DOHH2 (cell line): Measurements from ENCODE around the gene ATF6B.
A peak's percentile ranks its signal among the peaks of the same experiment; 100 is the strongest.

Source experiments
- H3F3A ChIP-seq: fragments of 200-600 bp; sonication (generic), shearing (Covaris generic); 2 replicates; pipeline ENCODE4 v1.6.0; 2016; ENCODE audit warnings: antibody characterized with exemption, mild to moderate bottlenecking; ENCODE audit not compliant: control insufficient read depth, insufficient read depth
- H3K27ac ChIP-seq: fragments of 200-600 bp; sonication (generic); 2 replicates; pipeline ENCODE4 v1.5.1; 2014; ENCODE audit warnings: low read depth, mild to moderate bottlenecking, low read length, moderate library complexity
- H3K27me3 ChIP-seq: fragments of 200-600 bp; sonication (generic); 2 replicates; pipeline ENCODE4 v1.6.1; 2014; ENCODE audit warnings: mild to moderate bottlenecking, low read length, mixed read lengths; ENCODE audit not compliant: control insufficient read depth
- H3K36me3 ChIP-seq: fragments of 200-600 bp; sonication (generic); 2 replicates; pipeline ENCODE4 v1.6.1; 2014; ENCODE audit warnings: mild to moderate bottlenecking, low read length, moderate library complexity, mixed read lengths; ENCODE audit not compliant: control insufficient read depth
- H3K4me1 ChIP-seq: fragments of 200-600 bp; sonication (generic); 2 replicates; pipeline ENCODE4 v1.6.1; 2014; ENCODE audit warnings: mild to moderate bottlenecking, low read length, mixed read lengths; ENCODE audit not compliant: control insufficient read depth
- H3K4me2 ChIP-seq: fragments of 200-600 bp; sonication (generic); 2 replicates; pipeline ENCODE4 v1.6.0; 2014; ENCODE audit warnings: mild to moderate bottlenecking, low read length, moderate library complexity
- H3K4me3 ChIP-seq: fragments of 200-600 bp; sonication (generic); 2 replicates; pipeline ENCODE4 v1.5.1; 2014; ENCODE audit warnings: mild to moderate bottlenecking, low read length, mixed read lengths
- H3K79me2 ChIP-seq: fragments of 200-600 bp; sonication (generic); 2 replicates; pipeline ENCODE4 v1.6.1; 2014; ENCODE audit warnings: mild to moderate bottlenecking, low read length, mixed read lengths; ENCODE audit not compliant: control insufficient read depth
- H3K9me2 ChIP-seq: fragments of 200-600 bp; sonication (generic); replicated peaks from 2 replicates; pipeline ENCODE4 v1.6.1; 2014; ENCODE audit warnings: mild to moderate bottlenecking, low read length, mixed read lengths; ENCODE audit not compliant: control insufficient read depth
- H3K9me3 ChIP-seq: fragments of 200-600 bp; sonication (generic); 2 replicates; pipeline ENCODE4 v1.6.1; 2014; ENCODE audit warnings: antibody characterized with exemption, low read length, mixed read lengths; ENCODE audit not compliant: control insufficient read depth, insufficient read depth
- H4K20me1 ChIP-seq: fragments of 200-600 bp; sonication (generic); 2 replicates; pipeline ENCODE4 v1.6.0; 2014; ENCODE audit warnings: low read depth, mild to moderate bottlenecking, antibody characterized with exemption, low read length, moderate library complexity; ENCODE audit not compliant: control insufficient read depth, insufficient read depth
- EZH2phosphoT487 ChIP-seq: fragments of 200-600 bp; sonication (generic); IDR thresholded peaks from 2 replicates; pipeline ENCODE4 v1.6.1; 2017; ENCODE audit warnings: borderline replicate concordance, mild to moderate bottlenecking, antibody characterized with exemption, low read length, moderate library complexity, mixed read lengths
- TF ChIP-seq, protein P1 (sequence below): fragments of 200-600 bp; sonication (generic); IDR thresholded peaks from one replicate; pipeline ENCODE4 v1.5.1; 2014; ENCODE audit warnings: antibody characterized with exemption, mild to moderate bottlenecking, low read depth, low read length; ENCODE audit not compliant: poor library complexity, severe bottlenecking

Gene ATF6B

DNA sequence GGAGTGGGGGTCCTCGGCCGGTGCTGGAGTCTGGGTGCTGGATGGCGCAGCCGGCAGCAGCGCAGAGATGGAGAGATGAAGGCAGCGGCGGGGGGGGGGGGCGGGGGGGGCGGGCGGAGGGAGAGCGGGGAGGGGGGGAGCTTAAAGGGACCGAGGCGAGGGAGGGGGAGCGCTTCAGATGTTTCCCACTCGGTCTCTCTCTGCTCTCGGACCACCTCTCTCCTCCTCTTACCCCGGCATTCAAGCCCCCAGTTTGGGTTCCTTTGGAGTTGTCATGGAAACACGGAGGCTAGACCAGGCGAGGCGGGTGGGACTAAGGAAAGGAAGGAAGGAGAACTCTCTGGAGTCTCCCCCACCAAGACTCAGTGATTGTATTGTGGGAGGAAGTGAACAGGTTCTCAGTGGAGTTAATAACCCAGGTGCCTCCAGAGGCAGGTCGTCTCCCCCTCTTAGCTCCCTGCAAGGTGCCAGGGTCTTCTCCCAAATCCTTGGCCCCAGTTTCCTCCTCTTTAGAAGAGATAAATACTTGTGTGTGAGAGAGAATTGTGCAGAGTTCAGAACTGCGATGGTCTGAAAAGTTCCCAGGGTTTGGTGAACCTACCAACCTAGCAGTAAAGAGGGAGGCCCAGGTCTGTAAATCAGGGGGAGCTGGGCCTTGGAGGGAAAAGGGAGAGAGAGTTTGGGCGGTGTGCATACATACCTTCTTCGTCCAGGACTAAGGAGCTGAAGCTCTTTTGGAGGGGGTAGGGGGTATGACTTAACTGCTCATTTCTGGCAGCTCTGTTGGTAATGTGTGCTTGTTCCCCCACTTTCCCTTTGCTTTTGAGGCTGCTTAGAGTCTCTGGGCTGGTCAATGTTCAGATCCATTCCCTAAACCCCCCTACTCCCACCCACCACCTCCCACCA lies 24.1 kb upstream of the ATF6B start, which contains the start of gene PRRT1:
Gene PRRT1 (minus strand): TSS at position 77 of the 906 bp plus-strand sequence. CDS start 112 bp downstream, outside the sequence.
- no peak for TF ChIP-seq EZH2phosphoT487
- TF ChIP-seq, protein P1, sequence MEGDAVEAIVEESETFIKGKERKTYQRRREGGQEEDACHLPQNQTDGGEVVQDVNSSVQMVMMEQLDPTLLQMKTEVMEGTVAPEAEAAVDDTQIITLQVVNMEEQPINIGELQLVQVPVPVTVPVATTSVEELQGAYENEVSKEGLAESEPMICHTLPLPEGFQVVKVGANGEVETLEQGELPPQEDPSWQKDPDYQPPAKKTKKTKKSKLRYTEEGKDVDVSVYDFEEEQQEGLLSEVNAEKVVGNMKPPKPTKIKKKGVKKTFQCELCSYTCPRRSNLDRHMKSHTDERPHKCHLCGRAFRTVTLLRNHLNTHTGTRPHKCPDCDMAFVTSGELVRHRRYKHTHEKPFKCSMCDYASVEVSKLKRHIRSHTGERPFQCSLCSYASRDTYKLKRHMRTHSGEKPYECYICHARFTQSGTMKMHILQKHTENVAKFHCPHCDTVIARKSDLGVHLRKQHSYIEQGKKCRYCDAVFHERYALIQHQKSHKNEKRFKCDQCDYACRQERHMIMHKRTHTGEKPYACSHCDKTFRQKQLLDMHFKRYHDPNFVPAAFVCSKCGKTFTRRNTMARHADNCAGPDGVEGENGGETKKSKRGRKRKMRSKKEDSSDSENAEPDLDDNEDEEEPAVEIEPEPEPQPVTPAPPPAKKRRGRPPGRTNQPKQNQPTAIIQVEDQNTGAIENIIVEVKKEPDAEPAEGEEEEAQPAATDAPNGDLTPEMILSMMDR: no peak

DNA sequence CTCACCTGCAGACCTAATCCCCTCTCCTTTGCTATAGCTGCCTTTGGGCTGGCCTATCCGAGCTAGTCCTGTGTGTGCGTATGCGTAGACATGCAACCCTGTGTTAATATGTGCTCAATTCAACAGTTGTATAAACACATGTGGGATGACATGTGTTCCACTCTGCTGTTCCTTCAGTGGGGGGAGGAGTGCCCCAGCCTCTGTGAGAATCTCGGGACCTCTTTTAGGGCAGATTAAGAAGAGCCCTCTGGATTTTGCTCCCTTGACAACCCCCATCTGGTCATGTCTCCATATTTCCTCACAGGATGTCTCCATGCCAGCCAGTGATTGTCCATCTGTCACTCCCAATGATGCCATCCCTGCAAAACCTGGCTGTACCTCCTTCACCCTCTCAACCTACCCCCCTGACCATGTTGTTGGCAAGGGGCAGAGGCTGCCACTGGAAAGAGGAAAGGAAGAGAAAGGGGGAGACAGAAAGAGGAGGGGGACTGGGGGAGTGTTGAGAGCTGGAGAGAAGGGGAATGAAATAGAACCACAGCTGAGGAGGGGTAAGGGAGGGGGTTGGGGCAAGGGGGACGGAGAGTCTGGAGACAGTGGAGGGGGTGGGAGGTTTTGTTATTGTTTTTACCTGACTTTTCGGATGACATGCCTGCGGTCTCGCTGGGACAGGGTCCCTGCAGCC lies 23.3 kb upstream of the ATF6B start:
- Histone ChIP-seq H3K4me3 (no peak overlapping the region), H3K9me3 (no peaks in the 10 kb centered on the region), H3K4me1 (peaks cover 32% of the 10 kb centered on the region), H3F3A (peaks cover 10% of the 10 kb centered on the region), H3K4me2 (no peak overlapping the region), H4K20me1 (no peaks in the 10 kb centered on the region), H3K9me2 (no peaks in the 10 kb centered on the region), H3K27ac (no peak overlapping the region), H3K27me3 (peaks cover 10% of the 10 kb centered on the region), H3K79me2 (peaks cover 15% of the 10 kb centered on the region), H3K36me3 (peaks cover 9% of the 10 kb centered on the region)
- TF ChIP-seq, protein P1: no peak
- TF ChIP-seq EZH2phosphoT487: no peak

More for the DNA sequence above, 24.1 kb upstream of the ATF6B start, which contains the start of gene PRRT1:
- peaks cover 5% of the 10 kb centered on the region; the same call in 1 of the 2 replicates for H3K27me3 ChIP-seq
- no peaks in the 10 kb centered on the region for H4K20me1 ChIP-seq
- H3K4me2 ChIP-seq: peak within 1 kb of the TSS; percentile 29
- H3K9me2 ChIP-seq: no peaks in the 10 kb centered on the region
- no peak within 1 kb of the TSS for H3K27ac ChIP-seq
- peaks cover 10% of the 10 kb centered on the region for H3F3A ChIP-seq
- H3K4me3 ChIP-seq: no peak within 1 kb of the TSS
- H3K79me2 ChIP-seq: peaks cover 15% of the 10 kb centered on the region
- H3K4me1 ChIP-seq: peaks cover 32% of the 10 kb centered on the region
- peaks cover 16% of the 10 kb centered on the region for H3K36me3 ChIP-seq
- no peaks in the 10 kb centered on the region for H3K9me3 ChIP-seq

DNA sequence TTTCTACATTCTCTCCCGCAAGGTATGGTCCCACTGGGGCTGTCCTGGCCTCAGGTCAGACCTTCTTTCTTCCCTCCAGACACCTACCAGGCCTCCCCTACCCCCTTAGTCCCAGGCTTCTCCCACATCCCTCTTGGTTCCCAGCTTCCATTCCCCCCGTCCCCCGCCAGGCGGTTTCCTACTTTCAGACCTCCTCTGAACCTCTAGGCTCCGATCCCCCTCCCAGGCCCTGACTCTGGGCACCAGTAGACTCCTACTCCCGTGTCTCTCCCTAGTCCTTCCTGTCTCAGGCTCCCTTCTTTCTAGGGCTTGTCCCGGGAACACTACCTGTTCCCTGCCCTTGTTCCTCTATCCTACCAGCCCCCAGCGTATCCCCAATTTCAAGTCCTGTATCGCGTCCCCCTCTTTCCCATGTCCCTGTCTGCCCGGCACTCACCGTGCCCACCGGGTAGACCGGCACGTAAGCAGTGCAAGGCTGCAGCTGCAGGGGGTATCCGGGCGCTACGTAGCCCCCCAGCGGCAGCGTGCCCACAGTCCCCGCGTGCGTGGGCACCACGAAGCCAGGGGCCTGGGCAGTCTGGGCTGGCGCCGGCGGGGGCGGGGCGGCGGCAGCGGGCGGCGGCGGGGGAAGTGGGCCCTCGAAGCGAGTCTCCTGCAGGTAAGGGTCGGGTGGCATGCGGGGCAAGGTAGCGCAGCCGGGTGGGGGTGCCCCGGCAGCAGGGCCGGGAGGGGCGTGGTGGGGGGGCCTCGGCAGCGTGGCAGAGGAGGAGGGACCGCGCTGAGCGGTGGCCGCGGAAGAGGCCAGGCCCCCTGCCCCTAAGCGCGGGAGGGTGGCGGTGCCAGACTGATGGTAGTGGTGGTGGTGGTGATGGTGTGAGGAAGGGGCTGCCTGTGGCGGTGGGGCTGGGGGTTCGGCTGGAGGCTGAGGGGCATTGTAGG lies 22.2 kb upstream of the ATF6B start:
- Histone ChIP-seq H3F3A (peaks cover 10% of the 10 kb centered on the region), H3K36me3 (no peaks in the 10 kb centered on the region), H3K9me3 (no peaks in the 10 kb centered on the region), H3K27me3 (peaks cover 12% of the 10 kb centered on the region), H3K27ac (no peak overlapping the region), H3K79me2 (peaks cover 7% of the 10 kb centered on the region), H3K4me2 (no peak overlapping the region), H3K4me3 (no peak overlapping the region), H4K20me1 (no peaks in the 10 kb centered on the region), H3K9me2 (no peaks in the 10 kb centered on the region), H3K4me1 (peaks cover 26% of the 10 kb centered on the region)
- TF ChIP-seq EZH2phosphoT487: no peak
- TF ChIP-seq, protein P1: no peak
